H9 (cell line): ENCODE results near the gene USP27X. TPM values are rescaled to one million over a fixed set of nuclear protein-coding genes. Genes with fewer than 3 reads are reported as not detected.

Experiments
- DNase-seq: peaks from one replicate; pipeline ENCODE4 v3.0.0-alpha.2; 2017
- H2AFZ ChIP-seq: one replicate; pipeline ENCODE4 v1.6.1; 2013; ENCODE audit warnings: mild to moderate bottlenecking, low read length, control low read depth, moderate library complexity
- H2AK5ac ChIP-seq: 2 replicates; pipeline ENCODE4 v1.6.1; 2013; ENCODE audit warnings: low read length, control low read depth, mixed read lengths; ENCODE audit not compliant: insufficient read length
- H2BK120ac ChIP-seq: one replicate; pipeline ENCODE4 v1.6.1; 2013; ENCODE audit warnings: low read depth, mild to moderate bottlenecking, low read length, control low read depth, inconsistent platforms; ENCODE audit not compliant: poor library complexity, severe bottlenecking
- H2BK12ac ChIP-seq: 2 replicates; pipeline ENCODE4 v1.6.1; 2013; ENCODE audit warnings: low read length, control low read depth, mixed read lengths, low read depth; ENCODE audit not compliant: insufficient read length
- H2BK15ac ChIP-seq: 2 replicates; pipeline ENCODE4 v1.6.1; 2013; ENCODE audit warnings: low read depth, low read length, control low read depth
- H2BK20ac ChIP-seq: one replicate; pipeline ENCODE4 v1.6.1; 2013; ENCODE audit warnings: low read depth, mild to moderate bottlenecking, low read length, control low read depth, inconsistent platforms; ENCODE audit not compliant: poor library complexity, severe bottlenecking
- H2BK5ac ChIP-seq: 2 replicates; pipeline ENCODE4 v1.6.1; 2013; ENCODE audit warnings: low read length, control low read depth, mixed read lengths; ENCODE audit not compliant: insufficient read length
- H3K14ac ChIP-seq: 2 replicates; pipeline ENCODE4 v1.6.1; 2013; ENCODE audit warnings: low read length, control low read depth; ENCODE audit not compliant: insufficient read depth
- H3K18ac ChIP-seq: 2 replicates; pipeline ENCODE4 v1.6.1; 2013; ENCODE audit warnings: low read depth, mild to moderate bottlenecking, mixed read lengths, low read length, control low read depth; ENCODE audit not compliant: insufficient read length
- H3K23ac ChIP-seq: 2 replicates; pipeline ENCODE4 v1.6.1; 2013; ENCODE audit warnings: low read length, control low read depth, mixed read lengths, low read depth; ENCODE audit not compliant: insufficient read length
- H3K23me2 ChIP-seq: 2 replicates; pipeline ENCODE4 v1.6.1; 2013; ENCODE audit warnings: low read depth, mild to moderate bottlenecking, mixed read lengths, low read length, control low read depth; ENCODE audit not compliant: insufficient read length, poor library complexity, severe bottlenecking
- H3K27ac ChIP-seq: 2 replicates; pipeline ENCODE4 v1.5.1; 2013; ENCODE audit warnings: low read length, control low read depth, mixed read lengths, low read depth; ENCODE audit not compliant: insufficient read length
- H3K27me3 ChIP-seq: 2 replicates; pipeline ENCODE4 v1.6.1; 2013; ENCODE audit warnings: low read length, control low read depth, inconsistent platforms; ENCODE audit not compliant: insufficient read depth
- H3K4ac ChIP-seq: 2 replicates; pipeline ENCODE4 v1.6.1; 2013; ENCODE audit warnings: low read depth, mild to moderate bottlenecking, control low read depth, inconsistent platforms, low read length, moderate library complexity
- H3K4me1 ChIP-seq: 2 replicates; pipeline ENCODE4 v1.6.1; 2013; ENCODE audit warnings: low read length, control low read depth, inconsistent platforms; ENCODE audit not compliant: insufficient read depth
- H3K4me2 ChIP-seq: 2 replicates; pipeline ENCODE4 v1.6.1; 2013; ENCODE audit warnings: low read length, control low read depth, mixed read lengths; ENCODE audit not compliant: insufficient read length, insufficient read depth
- H3K56ac ChIP-seq: 2 replicates; pipeline ENCODE4 v1.6.1; 2013; ENCODE audit warnings: low read depth, mild to moderate bottlenecking, mixed read lengths, low read length, control low read depth; ENCODE audit not compliant: insufficient read length
- H3K79me1 ChIP-seq: 2 replicates; pipeline ENCODE4 v1.6.1; 2013; ENCODE audit warnings: low read depth, mild to moderate bottlenecking, moderate library complexity, low read length, control low read depth, inconsistent platforms; ENCODE audit not compliant: insufficient read depth, poor library complexity, severe bottlenecking
- H3K79me2 ChIP-seq: 2 replicates; pipeline ENCODE4 v1.6.1; 2013; ENCODE audit warnings: low read length, control low read depth, inconsistent platforms; ENCODE audit not compliant: insufficient read depth
- H3K9ac ChIP-seq: 2 replicates; pipeline ENCODE4 v1.6.1; 2013; ENCODE audit warnings: low read length, control low read depth, mixed read lengths; ENCODE audit not compliant: insufficient read length; ENCODE audit errors: extremely low read depth
- H3K9me3 ChIP-seq: one replicate; pipeline ENCODE4 v1.6.1; 2013; ENCODE audit warnings: low read depth, low read length, inconsistent platforms; ENCODE audit not compliant: control insufficient read depth
- H3T11ph ChIP-seq: one replicate; pipeline ENCODE4 v1.6.1; 2013; ENCODE audit warnings: mild to moderate bottlenecking, low read length, control low read depth, inconsistent platforms
- H4K20me1 ChIP-seq: one replicate; pipeline ENCODE4 v1.6.1; 2013; ENCODE audit not compliant: control insufficient read depth, insufficient read length, insufficient read depth
- H4K5ac ChIP-seq: 2 replicates; pipeline ENCODE4 v1.6.1; 2013; ENCODE audit warnings: low read depth, mild to moderate bottlenecking, mixed read lengths, low read length, control low read depth; ENCODE audit not compliant: insufficient read length
- H4K8ac ChIP-seq: replicated peaks from 2 replicates; pipeline ENCODE4 v1.6.1; 2013; ENCODE audit warnings: low read length, control low read depth, mixed read lengths, low read depth; ENCODE audit not compliant: insufficient read length
- H4K91ac ChIP-seq: 2 replicates; pipeline ENCODE4 v1.6.1; 2013; ENCODE audit warnings: low read depth, mild to moderate bottlenecking, moderate library complexity, mixed read lengths, low read length, control low read depth; ENCODE audit not compliant: insufficient read length
- H3K27ac Mint-ChIP-seq, 3 experiments: 2 replicates in 2 of 3; 3 replicates in 1 of 3; pipeline ENCODE4 v1.8.0; 2020 to 2021; ENCODE audit warnings: mixed read lengths in 3 of 3, mild to moderate bottlenecking in 1 of 3, moderate library complexity in 1 of 3
- H3K27me3 Mint-ChIP-seq: 2 replicates; pipeline ENCODE4 v1.8.0; 2021; ENCODE audit warnings: low read depth, mild to moderate bottlenecking, moderate library complexity, mixed read lengths
- H3K36me3 Mint-ChIP-seq, 3 experiments: 2 replicates in 2 of 3; 3 replicates in 1 of 3; pipeline ENCODE4 v1.8.0; 2020 to 2021; ENCODE audit warnings: low read depth in 3 of 3, mixed read lengths in 3 of 3; ENCODE audit not compliant: insufficient read depth in 1 of 3
- H3K4me1 Mint-ChIP-seq, 2 experiments: 2 replicates each; pipeline ENCODE4 v1.8.0; 2020; ENCODE audit warnings: mixed read lengths in 2 of 2
- H3K4me3 Mint-ChIP-seq, 2 experiments: 2 replicates in 1 of 2; 3 replicates in 1 of 2; pipeline ENCODE4 v1.8.0; 2020 to 2021; ENCODE audit warnings: mild to moderate bottlenecking in 2 of 2, mixed read lengths in 2 of 2, moderate library complexity in 1 of 2
- H3K9me3 Mint-ChIP-seq, 2 experiments: 2 replicates in 1 of 2; 3 replicates in 1 of 2; pipeline ENCODE4 v1.8.0; 2020; ENCODE audit warnings: mild to moderate bottlenecking in 2 of 2, mixed read lengths in 2 of 2, moderate library complexity in 1 of 2
- CTCF ChIP-seq: fragments of 200-600 bp; sonication (generic); conservative IDR thresholded peaks from 3 replicates; pipeline ENCODE4 v1.8.0; 2021; ENCODE audit warnings: antibody characterized with exemption, mild to moderate bottlenecking
- WGBS: extraction: QIAGEN DNeasy Blood & Tissue Kit; methylation state at CpG from one replicate; pipeline ENCODE4 v1.1.7; 2013; ENCODE audit warnings: missing lambda C conversion rate, low lambda C conversion rate, mixed read lengths; ENCODE audit not compliant: insufficient read length; ENCODE audit errors: extremely low coverage; 5-methylcytosine and 5-hydroxymethylcytosine counted together
- total RNA-seq: library from RNA; stranded (reverse); gene quantifications from 2 replicates; pipeline ENCODE4 v1.2.1, GENCODE V29; 2021

The USP27X gene
- total RNA-seq, 1 experiment from 2014 or later = 5.7 TPM

- Histone ChIP-seq H3K4me1 (no peaks in the 10 kb centered on the region), H2BK5ac (no peak overlapping the region), H3K27me3 (no peaks in the 10 kb centered on the region; the same call in 1 of the 2 replicates), H3K9me3 (peaks cover 34% of the 10 kb centered on the region), H2BK15ac (no peak overlapping the region), H3K23me2 (no peaks in the 10 kb centered on the region), H2BK20ac (no peak overlapping the region), H3K79me1 (no peaks in the 10 kb centered on the region), H3T11ph (no peak overlapping the region), H4K8ac (no peak overlapping the region), H3K23ac (no peak overlapping the region), H2AFZ (no peak overlapping the region), H3K79me2 (no peaks in the 10 kb centered on the region), H3K18ac (no peak overlapping the region), H3K4ac (no peak overlapping the region), H4K5ac (no peak overlapping the region), H2AK5ac (no peak overlapping the region), H4K91ac (no peak overlapping the region), H3K27ac (no peak overlapping the region), H3K4me2 (no peak overlapping the region), H2BK120ac (no peak overlapping the region), H3K14ac (no peak overlapping the region), H3K9ac (no peak overlapping the region), H3K56ac (no peak overlapping the region), H4K20me1 (no peaks in the 10 kb centered on the region), H2BK12ac (no peak overlapping the region)
- no peak overlapping the region for H3K27ac Mint-ChIP-seq
- TF ChIP-seq CTCF = peak; percentile 74
- no peak overlapping the region for H3K4me3 Mint-ChIP-seq
- H3K36me3 Mint-ChIP-seq = no peaks in the 10 kb centered on the region; a peak in 1 of 7 replicates
- no peaks in the 10 kb centered on the region for H3K27me3 Mint-ChIP-seq
- peak; percentile 40 for DNase-seq
- H3K9me3 Mint-ChIP-seq = peaks cover 58 to 59% of the 10 kb centered on the region in 2 experiments
- H3K4me1 Mint-ChIP-seq = no peaks in the 10 kb centered on the region
- no CpG with 5 or more reads among the region's 8 CpGs for WGBS
Measured at GRCh38 chrX:49838374-49838773, 40.9 kb upstream of the USP27X start.
